NCI-H2196 (cell line): ENCODE data around the gene CADM1.

Source experiments
- DNase-seq: peaks from one replicate; lab custom pipeline; 2025; ENCODE audit not compliant: unreplicated experiment; lab: John Stamatoyannopoulos, UW

The CADM1 gene

GRCh38 chr11:115408036-115408921 lies 95.9 kb downstream of the CADM1 start:
- DNase-seq: no peak

DNA sequence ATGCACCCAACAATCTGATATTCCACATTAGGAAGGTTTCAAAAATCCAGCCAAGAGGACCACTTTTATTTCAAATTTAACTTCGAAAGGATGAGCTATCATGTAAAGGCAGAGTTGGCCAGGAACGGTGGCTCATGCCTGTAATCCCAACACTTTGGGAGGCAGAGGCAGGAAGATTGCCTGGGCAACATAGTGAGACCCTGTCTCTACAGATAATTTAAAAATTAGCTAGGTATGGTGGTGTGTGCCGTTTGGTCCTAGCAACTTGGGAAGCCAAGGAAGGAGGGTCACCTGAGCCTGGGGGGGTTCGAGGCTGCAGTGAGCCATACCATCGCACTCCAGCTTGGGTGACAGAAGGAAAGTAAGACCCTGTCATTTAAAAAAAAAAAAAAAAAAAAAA lies 96.7 kb downstream of the CADM1 start:
- DNase-seq: no peak

DNA sequence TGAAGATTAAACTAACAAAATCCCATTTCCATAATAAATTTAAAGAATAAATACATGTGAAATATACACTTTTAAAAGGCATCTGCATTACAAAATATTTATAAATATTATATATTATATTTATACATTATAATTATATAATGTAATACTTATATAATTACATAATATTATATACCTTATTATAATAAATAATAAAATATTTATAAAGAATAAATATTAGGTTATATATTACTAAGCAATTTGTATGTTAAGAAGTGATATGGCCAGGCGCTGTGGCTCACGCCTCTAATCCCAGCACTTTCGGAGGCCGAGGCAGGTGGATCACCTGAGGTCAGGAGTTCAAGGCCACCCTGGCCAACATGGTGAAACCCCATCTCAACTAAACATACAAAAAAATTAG lies 97.8 kb downstream of the CADM1 start:
- DNase-seq: no peak

GRCh38 chr11:115398333-115399080 lies 105.7 kb downstream of the CADM1 start:
- DNase-seq: no peak

DNA sequence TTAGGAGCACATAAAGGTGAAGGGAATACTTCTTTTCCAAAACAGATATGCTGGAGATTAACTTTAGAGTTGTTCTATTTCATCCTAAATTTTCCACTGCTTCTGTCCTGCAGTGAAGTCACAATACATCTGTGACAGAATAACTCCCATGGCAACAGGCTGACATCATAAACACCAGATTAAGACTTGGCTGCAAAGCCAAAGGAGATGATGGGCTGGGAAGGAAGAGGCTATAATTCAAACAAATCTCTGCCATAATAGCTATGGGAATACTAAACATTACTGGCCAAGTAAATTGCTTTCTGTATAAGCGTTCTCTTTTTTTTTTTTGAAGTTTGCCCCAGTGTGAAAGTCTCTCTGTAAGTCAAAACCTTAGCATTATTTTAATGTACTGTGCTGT lies 107.7 kb downstream of the CADM1 start:
- DNase-seq: no peak

GRCh38 chr11:115393950-115394349 lies 110.3 kb downstream of the CADM1 start:
- DNase-seq: no peak

GRCh38 chr11:115391598-115391997 lies 112.6 kb downstream of the CADM1 start:
- DNase-seq: no peak

- DNase-seq: no peak
Measured at GRCh38 chr11:115391160-115391559, 113.1 kb downstream of the CADM1 start.

- DNase-seq: no peak
Measured at GRCh38 chr11:115390441-115390840, 113.8 kb downstream of the CADM1 start.

DNA sequence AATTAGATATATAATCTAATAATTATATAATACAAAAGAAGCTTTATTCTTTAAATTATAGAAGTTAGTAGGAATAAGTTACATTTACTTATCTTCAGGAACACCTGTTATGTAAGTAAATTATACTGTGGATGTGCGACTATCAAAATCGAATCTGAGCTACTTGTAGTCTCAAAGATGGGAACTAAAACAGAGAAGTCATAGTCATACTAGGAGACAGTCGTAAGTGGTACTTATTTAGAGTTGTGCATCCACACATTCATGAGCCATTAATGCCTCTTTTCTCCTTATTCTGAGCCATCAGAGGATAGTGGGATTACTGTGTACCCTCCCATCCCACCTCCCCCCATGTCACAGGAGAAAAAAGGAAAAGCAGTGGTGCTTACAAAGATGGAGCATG lies 114.4 kb downstream of the CADM1 start:
- DNase-seq: no peak

GRCh38 chr11:115385226-115385625 lies 119.0 kb downstream of the CADM1 start:
- DNase-seq: no peak

DNA sequence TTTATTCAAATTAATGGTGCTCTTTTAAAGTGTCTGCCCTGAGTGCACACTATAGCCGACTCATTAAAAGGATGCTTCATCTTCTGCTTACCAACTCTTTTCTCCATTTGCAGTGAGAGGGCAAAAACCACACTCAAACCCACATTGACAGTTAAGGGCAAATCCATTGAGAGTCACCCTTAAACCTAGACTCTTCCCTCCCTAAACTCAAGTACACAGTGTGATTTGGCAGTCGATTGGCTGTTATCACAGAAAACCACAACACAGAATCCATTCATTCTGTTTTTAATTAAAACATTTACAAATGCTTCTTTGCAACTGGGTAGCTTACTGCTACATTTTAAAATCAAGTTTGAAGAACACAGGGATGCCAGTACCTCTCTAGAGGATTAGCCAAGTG lies 120.0 kb downstream of the CADM1 start:
- no peak for DNase-seq

GRCh38 chr11:115383431-115383830 lies 120.8 kb downstream of the CADM1 start:
- DNase-seq: no peak

DNA sequence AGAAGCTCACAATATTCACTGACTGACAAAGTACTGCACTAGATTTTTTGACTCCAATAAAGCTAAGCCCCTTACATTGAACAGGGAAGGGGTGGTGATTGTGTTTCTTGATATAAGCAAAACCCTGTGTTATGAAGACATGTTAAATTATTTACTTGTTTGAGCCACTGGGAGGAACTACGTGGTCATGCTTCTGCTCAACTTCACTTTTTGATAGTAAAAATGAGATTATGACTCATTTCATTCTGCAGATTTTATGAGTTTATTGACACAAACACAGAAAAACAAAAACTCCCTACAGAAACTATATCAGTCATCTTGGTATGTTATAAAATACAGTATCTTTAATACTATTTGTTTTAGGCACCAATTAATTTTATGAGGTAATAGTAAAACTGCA lies 124.7 kb downstream of the CADM1 start:
- no peak for DNase-seq

DNA sequence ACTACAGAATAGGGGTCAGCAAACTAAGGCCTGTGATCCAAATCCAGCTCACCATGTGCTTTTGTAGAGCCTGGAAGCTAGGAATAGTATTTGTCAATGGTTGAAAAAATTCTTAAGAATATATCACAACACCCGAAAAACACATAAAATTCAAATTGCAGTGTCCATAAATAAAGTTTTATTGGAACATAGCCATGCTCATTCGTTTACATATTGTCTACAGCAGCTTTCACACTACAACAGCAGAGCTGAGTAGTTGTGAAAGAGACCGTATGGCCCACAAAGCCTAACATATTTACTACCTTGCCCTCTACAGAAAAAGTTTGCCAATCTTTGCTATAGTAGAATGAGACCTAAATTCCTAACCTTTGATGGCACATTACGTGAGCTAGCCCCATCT lies 125.7 kb downstream of the CADM1 start:
- DNase-seq: no peak

DNA sequence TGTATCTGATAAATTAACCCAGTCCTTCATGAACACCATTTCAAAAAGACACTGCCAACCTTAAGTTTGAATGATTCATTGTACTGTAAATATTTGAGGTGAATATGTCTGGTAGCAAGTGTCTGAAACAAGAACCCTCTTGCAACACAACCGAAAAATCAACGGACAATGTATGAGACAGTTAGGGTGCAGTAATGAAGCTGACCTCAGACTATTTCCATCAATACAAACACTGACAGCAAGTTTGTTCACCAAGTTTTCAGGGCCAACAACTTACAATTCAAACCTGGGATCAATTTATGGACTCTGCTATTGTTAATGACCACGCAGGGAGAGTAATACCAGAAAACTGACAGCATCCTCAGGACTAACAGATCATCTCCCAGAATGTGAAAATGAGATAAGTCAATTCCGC lies 126.3 kb downstream of the CADM1 start:
- no peak for DNase-seq

DNA sequence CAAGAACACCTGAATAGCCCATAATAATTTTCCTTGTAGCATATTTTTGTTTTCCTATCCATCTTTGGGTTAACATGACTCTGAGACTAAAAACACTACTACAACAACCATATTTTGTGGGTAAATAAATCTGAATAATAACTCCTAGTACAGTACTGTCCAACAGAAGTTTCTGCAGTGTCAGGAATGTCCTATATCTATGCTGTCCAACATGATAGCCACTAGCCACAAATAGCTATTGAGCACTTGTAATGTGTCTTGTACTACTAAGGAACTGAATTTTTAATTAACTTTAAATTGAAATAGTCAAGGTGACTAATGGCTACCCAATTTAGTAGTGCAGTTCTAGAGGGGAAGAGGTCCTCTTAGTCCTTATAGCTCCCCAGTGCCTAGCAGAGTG lies 135.6 kb downstream of the CADM1 start:
- no peak for DNase-seq

DNA sequence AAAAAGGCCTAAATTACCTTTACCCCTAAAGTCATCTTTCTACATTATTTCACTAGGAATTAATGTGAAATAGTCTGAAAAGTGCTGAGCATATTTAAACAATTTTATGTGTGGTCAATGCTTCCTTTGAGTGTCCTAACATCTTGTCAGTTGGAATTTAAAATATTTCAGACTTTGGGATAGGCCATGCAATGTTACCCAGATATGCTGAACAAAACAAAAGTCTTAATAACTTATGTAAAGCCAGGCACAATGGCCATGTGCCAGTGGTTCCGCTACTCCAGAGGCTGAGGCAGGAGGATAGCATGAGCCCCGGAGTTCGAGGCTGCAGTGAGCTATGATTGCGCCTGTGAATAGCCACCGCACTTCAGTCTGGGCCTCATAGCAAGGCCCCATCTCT lies 137.4 kb downstream of the CADM1 start:
- no peak for DNase-seq

- DNase-seq: no peak
Measured at GRCh38 chr11:115365907-115366306, 138.3 kb downstream of the CADM1 start.

GRCh38 chr11:115364896-115365295 lies 139.3 kb downstream of the CADM1 start:
- DNase-seq: no peak

DNA sequence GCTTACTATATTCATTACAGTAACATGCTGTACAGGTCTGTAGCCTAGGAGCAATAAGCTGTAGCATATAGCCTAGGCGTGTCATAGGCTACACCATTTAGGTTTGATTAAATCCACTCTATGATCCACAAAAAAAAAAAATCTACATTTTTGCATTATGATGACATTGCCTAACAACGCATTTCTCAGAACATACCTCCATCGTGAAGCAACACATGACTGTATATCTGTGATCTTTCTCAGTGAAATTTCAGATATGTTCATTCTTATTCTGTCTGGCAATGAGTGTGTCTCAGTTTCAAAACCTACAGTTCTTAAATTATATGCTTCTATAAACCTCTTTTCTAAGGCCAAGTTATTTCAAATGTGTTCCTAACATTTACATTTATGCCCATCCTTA lies 140.3 kb downstream of the CADM1 start:
- no peak for DNase-seq

DNA sequence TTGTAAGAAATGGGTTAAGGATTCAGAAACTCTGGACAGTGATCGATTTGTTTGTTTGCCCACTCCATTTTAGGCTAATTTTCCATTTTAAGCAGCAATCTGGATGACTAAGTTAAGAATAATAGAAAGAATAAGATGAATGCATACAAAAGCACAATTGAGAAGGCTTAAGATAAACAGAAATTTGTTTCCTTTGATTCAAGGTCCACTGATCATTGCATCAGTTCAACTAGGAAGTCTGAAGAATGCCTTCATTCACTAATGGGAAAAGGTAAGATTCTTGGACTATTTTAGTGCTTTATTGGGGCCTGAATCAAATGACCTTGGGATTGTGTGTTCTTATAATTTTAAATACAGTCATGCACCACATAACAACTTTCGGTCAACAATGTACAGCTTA lies 140.8 kb downstream of the CADM1 start:
- DNase-seq: no peak
